ENCODE measurements around the gene SLC51A.

The SLC51A gene

DNA sequence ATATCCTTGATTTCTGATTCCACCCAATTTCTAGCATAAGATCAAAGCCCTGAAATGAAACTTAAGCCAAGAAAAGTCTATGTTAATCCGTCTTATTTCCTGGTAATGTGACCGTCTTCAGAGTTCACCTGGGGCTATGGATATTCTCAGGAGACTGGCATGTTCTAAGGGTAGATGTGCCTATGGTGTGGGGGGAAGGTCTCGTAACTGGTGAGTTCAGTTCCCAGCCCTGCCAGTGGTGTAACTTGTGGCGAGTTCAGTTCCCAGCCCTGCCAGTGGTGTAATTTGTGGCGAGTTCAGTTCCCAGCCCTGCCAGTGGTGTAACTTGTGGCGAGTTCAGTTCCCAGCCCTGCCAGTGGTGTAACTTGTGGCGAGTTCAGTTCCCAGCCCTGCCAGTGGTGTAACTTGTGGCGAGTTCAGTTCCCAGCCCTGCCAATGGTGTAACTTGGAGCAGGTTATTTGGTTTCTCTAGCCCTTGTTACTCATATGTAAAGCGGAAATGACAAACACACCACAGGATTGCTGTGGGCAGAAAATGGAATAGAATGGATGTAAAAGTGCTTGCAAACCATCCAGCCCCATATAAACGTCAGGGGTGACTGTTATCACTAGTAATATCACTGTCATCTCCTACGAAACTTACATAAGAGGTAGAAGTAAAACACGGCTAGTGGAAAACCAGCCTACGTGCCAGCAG lies 30.4 kb downstream of the SLC51A start:
- peak; percentile 93 for DNase-seq

DNA sequence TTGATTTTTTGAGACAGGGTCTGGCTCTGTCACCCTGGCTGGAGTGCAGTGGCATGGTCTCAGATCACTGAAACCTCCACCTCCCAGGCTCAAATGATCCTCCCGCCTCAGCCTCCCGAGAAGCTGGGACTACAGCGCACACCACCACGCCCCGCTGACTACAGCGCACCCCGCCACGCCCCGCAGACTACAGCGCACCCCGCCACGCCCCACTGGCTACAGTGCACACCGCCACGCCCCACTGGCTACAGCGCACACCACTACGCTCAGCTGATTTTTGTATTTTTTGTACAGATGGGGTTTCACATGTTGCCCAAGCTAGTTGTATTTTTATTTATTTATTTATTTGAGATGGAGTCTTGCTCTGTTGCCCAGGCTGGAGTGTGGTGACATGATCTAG lies 35.6 kb downstream of the SLC51A start:
- no peak for DNase-seq

DNA sequence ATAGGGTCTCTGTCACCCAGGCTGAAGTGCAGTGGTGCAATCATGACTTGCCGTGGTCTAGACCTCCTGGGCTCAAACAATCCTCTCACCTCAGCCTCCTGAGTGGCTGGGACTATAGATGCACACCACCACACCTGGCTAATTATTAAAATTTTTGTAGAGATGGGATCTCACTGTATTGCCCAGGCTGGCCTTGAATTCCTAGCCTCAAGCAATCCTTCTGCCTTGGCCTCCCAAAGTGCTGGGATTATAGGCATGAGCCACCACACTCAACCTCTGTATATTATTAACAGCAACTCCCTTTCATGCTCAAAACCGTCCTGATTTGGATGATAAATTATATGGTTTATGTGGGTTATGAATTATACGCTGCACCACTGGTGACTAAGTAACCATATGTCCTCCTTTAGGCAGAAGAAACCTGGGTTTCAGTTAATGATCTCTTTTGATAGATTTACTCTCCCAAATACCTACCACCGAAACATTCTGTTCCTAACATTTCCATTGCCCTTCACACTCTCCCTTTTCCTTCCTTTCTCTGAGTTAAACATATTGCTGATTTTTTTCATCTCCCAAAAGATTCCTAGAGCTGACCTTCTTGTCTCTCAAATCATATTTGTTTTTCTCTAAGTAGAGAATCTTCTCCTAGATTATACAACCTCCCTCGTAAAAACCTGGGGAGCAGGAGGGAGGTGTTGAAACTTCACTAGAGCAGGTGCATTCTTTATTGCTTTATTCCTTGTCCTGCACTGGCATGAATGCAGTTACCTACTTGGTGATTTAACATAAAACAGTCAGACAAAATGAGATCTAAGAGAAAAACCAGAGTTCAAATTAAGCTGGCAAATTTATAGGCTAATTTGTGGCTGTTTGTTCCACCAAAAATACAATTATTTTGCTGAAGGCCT lies 38.3 kb downstream of the SLC51A start:
- DNase-seq = no peak

DNA sequence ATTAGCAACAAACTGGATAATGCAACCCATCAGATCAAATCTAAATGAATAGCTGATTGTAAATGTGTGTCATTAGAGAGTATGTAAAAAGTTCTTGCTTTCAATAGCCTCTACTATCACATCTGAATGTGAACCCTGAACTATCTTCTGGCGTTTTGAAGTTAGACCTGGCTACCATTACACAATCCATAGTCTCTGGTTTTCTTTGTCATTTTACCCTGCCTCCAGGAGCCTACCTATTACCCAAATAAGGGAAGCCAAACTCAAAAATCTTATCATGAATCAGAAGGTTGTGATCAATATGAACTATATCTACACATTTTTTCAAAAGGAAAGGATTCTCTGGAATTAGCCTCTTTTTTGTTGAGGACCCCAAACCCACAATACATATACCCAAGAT lies 39.4 kb downstream of the SLC51A start:
- DNase-seq = no peak

DNA sequence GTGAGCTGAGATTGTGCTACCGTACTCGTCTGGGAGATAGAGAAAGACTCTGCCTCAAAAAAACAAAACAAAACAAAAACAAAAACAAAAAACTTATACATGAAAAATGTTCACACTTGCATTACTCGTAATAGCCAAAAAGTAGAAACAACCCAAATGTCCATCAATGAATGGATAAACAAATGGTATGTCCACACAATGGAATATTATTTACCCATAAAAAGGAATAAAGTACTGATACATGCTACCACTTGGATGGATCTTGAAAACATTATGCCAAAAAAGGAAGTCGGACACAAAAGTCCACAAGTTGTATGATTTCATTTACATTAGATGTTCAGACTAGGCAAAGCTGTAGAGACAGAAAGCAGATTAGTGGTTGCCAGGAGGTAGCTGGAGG lies 44.5 kb downstream of the SLC51A start:
- no peak for DNase-seq

DNA sequence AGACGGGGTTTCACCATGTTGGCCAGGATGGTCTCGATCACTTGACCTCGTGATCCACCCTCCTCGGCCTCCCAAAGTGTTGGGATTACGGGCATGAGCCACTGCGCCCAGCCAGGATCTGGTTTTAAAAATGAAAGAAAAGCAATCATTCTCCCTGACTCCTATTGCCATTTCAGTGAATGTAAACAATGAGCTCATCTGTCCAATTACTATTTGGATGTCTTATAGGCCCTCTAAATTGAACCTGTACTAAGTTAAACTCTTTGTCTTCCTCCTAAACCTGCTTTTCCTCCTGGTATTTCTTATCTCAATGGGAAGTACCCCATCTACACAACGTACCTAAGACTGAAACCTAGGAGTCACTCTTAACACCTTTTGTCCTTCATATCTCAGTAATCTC lies 47.5 kb downstream of the SLC51A start:
- DNase-seq = no peak

DNA sequence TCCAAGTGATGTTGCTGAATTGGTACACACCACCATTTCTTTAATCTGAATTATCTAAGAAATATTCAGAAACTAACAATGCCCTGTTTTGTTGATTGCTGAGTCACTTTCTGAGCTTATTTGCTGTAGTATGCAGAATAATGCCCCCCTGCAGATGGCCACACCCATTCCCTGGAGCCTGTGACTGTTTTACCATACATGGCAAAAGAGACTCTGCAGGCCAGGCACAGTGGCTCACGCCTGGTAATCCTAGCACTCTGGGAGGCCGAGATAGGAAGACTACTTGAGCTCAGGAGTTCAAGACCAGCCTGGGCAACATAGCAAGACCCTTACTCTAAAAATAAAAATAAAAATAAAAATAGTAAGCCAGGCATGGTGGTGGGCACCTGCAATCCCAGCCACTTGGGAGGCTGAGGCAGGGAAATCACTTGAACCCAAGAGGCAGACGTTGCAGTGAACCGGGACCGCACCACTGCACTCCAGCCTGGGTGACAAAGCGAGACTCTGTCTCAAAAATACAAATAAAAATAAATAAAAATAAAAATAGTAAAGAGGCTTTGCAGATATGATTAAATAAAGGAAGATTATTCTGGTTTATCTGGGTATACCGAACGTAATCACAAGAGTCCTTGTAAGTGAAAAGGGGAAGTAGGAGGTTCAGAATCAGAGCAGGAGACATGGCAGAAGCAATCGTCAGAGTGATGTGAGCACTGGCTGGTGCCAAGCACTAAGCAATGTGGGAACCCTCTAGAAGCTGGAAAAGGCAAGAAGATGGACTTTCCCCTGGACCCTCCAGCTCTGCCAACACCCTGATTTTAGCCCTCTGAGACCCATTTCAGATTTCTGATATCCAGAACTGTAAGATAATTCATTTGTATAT lies 52.2 kb downstream of the SLC51A start:
- DNase-seq = no peak

DNA sequence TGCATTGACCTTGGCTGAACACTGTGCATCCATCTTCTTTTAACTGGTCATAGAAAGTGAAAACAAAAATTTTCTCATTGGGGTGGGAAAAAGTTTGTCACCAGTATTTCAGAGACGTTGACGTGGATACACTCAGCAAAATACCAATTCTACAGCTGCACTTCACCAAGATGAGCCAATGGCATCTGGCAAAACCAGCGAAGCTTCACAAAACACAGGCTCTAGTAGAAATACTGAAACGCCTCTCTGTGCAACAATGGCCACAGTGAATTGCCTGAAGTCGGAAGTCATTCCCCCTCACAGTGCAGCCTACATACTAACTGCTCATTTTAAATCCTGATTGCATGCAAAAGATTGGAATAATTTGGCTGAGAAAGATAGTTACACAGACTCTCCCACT lies 54.2 kb downstream of the SLC51A start:
- DNase-seq = no peak

DNA sequence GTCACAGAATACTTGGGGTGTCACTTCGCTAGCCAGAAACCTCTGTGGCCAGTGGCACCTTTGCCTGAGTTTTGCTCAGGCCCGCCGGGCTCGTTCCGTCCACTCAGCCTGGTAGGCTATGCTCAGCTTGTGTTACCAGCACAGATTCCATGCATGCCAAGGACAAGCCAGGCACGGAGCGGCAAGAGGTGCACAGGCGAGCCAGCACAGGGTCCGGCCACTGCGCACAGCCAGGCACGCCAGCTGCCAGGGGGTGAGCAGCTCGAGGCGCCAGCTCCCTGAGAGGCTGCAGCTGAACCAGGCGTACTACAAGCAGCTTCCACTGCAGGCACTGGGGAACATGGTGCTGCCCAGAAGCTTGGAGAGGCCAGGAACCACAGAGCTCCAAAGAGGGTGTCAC lies 56.5 kb downstream of the SLC51A start:
- DNase-seq = no peak

DNA sequence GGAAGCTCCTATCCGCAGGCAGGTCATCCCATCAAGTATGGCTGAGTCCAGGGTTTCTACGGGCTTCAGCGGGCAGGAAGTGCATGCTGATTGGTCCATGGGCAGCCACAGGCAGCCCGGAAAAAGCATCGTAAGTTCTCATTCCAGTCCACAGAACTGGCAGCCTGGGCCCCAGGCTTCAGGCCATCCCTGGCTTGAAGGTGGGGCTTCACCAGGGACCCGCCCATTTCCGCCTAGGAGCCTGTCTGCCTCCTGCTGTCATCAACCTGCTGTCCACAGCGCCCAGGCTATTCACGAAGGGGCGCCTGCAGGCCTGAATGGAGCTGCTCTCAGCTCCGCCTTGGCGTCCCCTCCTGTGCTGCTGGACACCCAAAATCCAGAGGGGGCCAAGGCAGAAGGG lies 57.3 kb downstream of the SLC51A start:
- no peak for DNase-seq

DNA sequence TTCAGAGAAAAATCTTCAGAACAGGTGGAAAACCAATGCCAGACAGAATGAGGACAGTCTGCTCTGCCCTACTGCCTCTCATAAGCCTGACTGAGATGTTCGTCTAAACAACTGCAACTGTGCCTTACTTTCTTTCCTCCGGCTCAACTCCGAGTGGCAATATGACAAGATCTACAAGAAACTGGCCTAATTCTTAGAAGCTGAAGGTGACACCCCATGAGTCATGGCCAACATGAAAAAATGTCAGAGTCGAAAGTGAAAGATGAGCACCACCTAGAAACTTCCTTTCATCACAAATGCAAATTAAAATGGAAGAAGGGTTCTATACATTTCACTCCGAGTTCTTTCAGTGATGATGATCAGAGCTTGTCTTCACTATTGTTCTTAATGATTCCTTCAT lies 58.3 kb downstream of the SLC51A start:
- no peak for DNase-seq

DNA sequence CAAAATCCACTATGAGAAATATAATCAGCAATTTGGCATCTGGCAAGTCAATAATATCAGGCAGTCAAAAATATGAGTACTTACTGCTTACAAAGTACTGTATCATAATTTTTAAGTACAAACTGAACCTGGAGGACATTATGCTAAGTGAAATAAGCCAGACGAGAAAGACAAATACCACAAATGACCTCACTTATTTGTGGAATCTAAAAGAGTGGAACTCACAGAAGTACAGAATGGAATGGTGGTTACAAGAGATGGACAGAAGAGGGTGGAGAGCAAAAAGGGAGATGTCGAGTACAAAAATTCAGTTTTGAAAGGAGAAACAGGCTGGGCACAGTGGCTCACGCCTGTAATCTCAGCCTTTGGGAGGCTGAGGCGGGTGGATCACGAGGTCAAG lies 58.8 kb downstream of the SLC51A start:
- no peak for DNase-seq

DNA sequence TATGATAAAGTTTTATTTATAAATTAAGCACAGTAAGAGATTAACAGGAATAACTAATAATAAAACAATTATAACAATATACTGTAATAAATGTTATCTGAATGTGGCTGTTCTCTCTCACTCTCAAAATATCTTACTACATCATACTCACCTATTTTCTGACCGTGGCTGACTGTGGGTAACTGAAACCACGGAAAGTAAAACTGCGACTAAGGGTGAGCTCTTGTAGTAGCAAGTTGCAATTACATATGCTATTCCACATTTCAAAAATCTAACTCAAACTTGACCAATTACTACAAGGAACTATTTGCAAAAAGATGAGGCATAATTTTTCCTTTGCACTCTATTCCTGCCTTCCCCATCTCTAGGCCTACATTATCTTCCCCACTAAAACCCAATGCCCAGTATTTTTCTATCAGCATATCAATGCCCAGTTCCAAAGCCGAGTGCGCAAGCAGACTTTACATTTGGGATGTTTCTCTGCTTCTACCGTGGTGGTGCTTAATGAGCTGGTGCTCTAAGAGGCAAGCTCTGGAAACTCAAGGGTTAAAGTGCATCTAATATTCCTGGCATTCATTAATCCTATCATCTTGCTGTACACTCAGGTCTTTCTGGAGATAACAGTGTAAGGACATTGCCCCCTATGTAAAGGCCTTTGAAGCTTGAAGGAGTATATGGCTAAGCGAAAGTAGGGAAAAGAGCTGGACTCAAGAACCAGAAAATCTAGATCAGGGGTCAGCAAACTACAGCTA lies 64.5 kb downstream of the SLC51A start:
- no peak for DNase-seq

DNA sequence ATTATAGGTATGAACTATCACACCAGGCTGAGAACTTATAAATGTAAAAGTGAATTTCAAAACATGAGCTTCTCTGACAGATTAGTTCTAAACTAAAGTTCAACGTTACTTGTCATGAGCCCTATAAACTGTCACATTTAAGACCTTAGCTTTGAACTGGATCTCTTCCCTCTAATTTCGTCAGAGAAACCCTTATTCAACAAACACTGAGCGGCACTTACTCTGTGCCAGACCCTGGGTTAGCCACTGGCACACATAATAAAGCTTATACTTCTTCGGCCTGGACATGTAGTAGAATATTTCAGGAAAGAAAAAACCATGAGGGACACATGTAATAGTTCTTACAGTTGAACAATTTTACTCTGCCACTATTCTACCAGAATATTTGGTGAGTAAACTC lies 65.6 kb downstream of the SLC51A start:
- DNase-seq = no peak
